GM19043 (cell line): Measurements from ENCODE around the gene TTLL11.
"Not testable (repeated sequence)": the region's sequence is repeated elsewhere in the genome, so short reads cannot be mapped to it uniquely, and the experiment has no call there.

Experiments
- ATAC-seq: cut with Tn5 transposase; IDR thresholded peaks from one replicate; pipeline ENCODE4 v1.9.1; 2021; ENCODE audit warnings: low read depth; ENCODE audit not compliant: unreplicated experiment

The TTLL11 gene

GRCh38 chr9:121981118-121981883, 111.8 kb downstream of the TTLL11 start:
- ATAC-seq = no peak

GRCh38 chr9:121980665-121981064, 112.4 kb downstream of the TTLL11 start:
- ATAC-seq = not testable (repeated sequence)

GRCh38 chr9:121979736-121980135, 113.4 kb downstream of the TTLL11 start:
- no peak for ATAC-seq

GRCh38 chr9:121976751-121977150, 116.4 kb downstream of the TTLL11 start:
- ATAC-seq = no peak

- ATAC-seq = no peak
Observed at GRCh38 chr9:121975801-121976277, 117.3 kb downstream of the TTLL11 start.

GRCh38 chr9:121974421-121974820, 118.7 kb downstream of the TTLL11 start:
- no peak for ATAC-seq

- ATAC-seq = no peak
Observed at GRCh38 chr9:121972501-121972981, 120.6 kb downstream of the TTLL11 start.

GRCh38 chr9:121968056-121968455, 125.1 kb downstream of the TTLL11 start:
- ATAC-seq = no peak

- no peak for ATAC-seq
Observed at GRCh38 chr9:121966706-121967105, 126.4 kb downstream of the TTLL11 start.

- ATAC-seq = no peak
Observed at GRCh38 chr9:121963528-121963995, 129.5 kb downstream of the TTLL11 start.

- no peak for ATAC-seq
Observed at GRCh38 chr9:121962421-121962820, 130.7 kb downstream of the TTLL11 start.

- no peak for ATAC-seq
Observed at GRCh38 chr9:121960665-121961064, 132.4 kb downstream of the TTLL11 start.

GRCh38 chr9:121958530-121958929, 134.6 kb downstream of the TTLL11 start:
- ATAC-seq = no peak

- no peak for ATAC-seq
Observed at GRCh38 chr9:121956808-121957207, 136.3 kb downstream of the TTLL11 start.

GRCh38 chr9:121955649-121956048, 137.5 kb downstream of the TTLL11 start:
- ATAC-seq = no peak

- ATAC-seq = no peak
Observed at GRCh38 chr9:121954477-121955140, 138.5 kb downstream of the TTLL11 start.

- ATAC-seq = no peak
Observed at GRCh38 chr9:121952611-121953010, 140.5 kb downstream of the TTLL11 start.

GRCh38 chr9:121950866-121951265, 142.2 kb downstream of the TTLL11 start:
- ATAC-seq = no peak

GRCh38 chr9:121950441-121950840, 142.7 kb downstream of the TTLL11 start:
- no peak for ATAC-seq

- ATAC-seq = no peak
Observed at GRCh38 chr9:121949766-121950165, 143.3 kb downstream of the TTLL11 start.

GRCh38 chr9:121949364-121949763, 143.7 kb downstream of the TTLL11 start:
- ATAC-seq = no peak

- ATAC-seq = no peak
Observed at GRCh38 chr9:121947775-121948174, 145.3 kb downstream of the TTLL11 start.
